Measurements from ENCODE around the gene FAM200C. TPM values are rescaled to one million over a fixed set of nuclear protein-coding genes. Genes with fewer than 3 reads are reported as not detected.

The FAM200C gene
- total RNA-seq, 1 donor from 2014 or later: 4.2 TPM

GRCh38 chr5:160349935-160350303 is 49.9 kb downstream of the FAM200C start:
- DNase-seq (ENCODE audit: missing footprints): no peak
- intact Hi-C loops (cut with DNase I): no loop called here
- no peak for ATAC-seq

- DNase-seq (ENCODE audit: missing footprints) (no peak), ATAC-seq (no peak)
- intact Hi-C loops (cut with DNase I): no loop called here
Measured at GRCh38 chr5:160349249-160349934, 50.5 kb downstream of the FAM200C start.

DNA sequence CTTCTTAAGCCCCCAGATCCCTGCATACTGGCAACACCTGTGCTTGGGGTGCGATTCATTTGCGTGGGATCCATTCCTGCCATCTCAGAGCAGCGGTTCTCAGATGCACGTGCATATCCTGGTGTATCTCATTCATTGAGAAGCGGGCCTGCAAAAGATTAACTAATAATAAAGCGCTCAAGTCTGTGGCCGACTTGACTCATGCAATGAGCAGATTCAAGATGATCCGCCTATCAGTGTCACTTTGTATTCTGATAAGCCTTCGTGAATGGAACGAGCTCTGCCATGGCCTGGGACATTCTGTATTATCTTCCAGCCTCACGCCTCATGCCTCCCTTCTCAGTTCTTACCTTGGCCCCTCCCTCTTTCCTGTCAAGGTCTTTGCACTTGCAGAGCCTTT is 51.8 kb downstream of the FAM200C start:
- ATAC-seq (no peak), DNase-seq (ENCODE audit: missing footprints) (no peak)
- intact Hi-C loops (cut with DNase I): no loop called here

GRCh38 chr5:160347448-160347847 is 52.4 kb downstream of the FAM200C start:
- DNase-seq (ENCODE audit: missing footprints) (no peak), ATAC-seq (no peak)
- intact Hi-C loops (cut with DNase I): no loop called here

Other genes starting within 250 kb of the FAM200C start
- gene FABP6, start 170.5 kb downstream of the FAM200C start, total RNA-seq: 3.5 TPM
- 10.2 TPM for gene CCNJL, start 87.5 kb downstream of the FAM200C start, total RNA-seq
- 1.5 TPM for gene C1QTNF2, start 29.4 kb downstream of the FAM200C start, total RNA-seq
- 46.9 TPM for gene SLU7, start 19.0 kb upstream of the FAM200C start, total RNA-seq
- gene PTTG1, start 21.8 kb upstream of the FAM200C start, total RNA-seq: 1.4 TPM